Measurements from ENCODE around the gene PLOD2.
A peak's percentile ranks its signal among the peaks of the same experiment; 100 is the strongest.

The PLOD2 gene

DNA sequence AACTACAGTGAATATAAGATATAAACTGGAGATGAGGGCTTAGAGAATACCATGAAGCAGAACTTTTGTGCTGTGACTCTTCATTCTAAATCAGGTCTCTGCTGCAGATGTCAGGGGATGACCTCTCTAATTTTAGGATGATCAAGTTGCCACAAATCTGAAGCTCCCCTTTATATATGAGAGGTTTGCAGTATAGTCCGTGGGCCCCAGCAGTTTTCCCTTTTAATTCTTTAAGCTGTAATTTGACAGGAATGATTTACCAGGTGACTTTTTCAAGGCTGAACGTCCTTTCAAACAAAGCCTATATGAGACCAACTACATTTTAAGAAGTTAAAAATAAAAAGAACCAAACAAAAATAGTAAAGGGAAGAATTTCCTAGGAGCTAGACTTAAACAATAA lies 4.9 kb upstream of the PLOD2 start:
- DNase-seq = no peak

DNA sequence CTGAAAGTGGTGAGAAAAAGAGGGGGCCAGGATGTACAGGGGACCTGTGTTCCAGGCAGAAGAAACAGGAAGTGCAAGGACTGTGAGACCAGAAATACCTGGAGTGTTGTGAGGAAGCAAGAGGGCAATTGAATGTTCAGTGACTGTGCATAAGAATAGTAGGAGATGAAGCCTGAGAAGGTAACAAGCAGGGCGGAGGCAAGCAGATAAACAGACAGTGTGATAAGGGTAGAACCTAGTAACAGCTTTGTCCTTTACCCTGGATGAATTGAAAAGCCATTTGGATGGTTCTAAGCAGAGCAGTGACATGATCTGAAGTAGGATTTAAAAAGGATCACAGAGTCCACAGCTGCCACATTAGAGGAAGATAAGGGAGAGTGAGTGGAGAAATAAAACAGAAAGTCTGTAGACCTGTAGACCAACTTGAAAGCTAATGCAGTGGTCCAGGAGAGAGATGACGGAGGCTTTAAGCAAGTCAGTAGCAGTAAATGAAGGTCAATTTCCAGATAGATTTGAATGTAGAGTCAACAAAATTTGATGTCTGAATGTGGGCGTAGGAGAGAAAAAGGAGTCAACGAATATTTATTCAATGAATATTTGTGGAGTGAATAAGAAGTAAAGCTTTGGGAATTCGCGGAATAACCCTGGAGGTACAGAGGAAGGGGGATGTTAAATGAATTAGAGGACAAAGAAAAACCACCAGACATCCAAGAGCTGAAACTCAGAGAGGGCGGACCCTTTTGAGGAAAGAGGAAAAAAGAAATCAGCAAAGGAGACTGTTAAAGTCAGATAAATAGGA lies 4.2 kb upstream of the PLOD2 start:
- no peak for DNase-seq

- DNase-seq = no peak
Measured at GRCh38 chr3:146164506-146164905, 3.5 kb upstream of the PLOD2 start.

DNA sequence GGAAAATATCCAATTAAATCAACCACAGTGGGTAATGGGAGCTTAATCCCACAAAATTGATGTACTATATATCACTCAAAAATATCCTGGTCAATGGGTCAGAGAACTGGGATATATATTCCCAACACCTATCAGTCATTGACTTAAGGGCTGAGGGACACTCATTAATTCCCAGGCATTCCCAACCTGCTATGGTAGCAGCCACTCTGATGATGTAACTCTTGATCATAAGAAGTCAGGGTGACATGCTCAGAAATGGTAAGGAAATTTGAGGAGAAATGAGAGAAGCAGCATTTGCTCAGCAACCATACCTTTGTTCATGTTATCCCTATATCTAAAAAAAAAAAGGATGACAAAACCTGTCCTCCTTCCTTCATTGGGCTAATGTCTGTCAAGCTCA lies 3.1 kb upstream of the PLOD2 start:
- DNase-seq = no peak

DNA sequence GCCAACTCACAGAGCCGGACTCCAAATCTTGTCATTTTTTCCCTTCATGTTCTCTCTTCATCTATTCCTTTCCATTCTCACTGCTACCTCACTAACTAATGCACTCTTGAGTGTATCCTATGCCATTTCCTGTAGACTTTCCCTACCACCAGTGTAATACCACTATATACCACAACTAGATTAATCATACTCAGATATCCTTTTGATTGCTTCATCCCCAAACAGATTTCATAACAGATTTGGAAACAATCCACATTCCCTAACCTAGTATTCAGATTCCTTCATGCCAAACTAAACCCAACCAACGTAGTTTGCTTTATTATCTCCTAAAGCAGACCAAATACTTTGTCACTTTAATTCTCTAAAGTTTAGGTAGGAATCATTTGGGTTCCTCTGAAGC lies 2.6 kb upstream of the PLOD2 start:
- DNase-seq = peak; percentile 26

GRCh38 chr3:146162561-146162960 lies 1.6 kb upstream of the PLOD2 start:
- DNase-seq = no peak

- DNase-seq = no peak
Measured at GRCh38 chr3:146161663-146162002, 649 bp upstream of the PLOD2 start.

DNA sequence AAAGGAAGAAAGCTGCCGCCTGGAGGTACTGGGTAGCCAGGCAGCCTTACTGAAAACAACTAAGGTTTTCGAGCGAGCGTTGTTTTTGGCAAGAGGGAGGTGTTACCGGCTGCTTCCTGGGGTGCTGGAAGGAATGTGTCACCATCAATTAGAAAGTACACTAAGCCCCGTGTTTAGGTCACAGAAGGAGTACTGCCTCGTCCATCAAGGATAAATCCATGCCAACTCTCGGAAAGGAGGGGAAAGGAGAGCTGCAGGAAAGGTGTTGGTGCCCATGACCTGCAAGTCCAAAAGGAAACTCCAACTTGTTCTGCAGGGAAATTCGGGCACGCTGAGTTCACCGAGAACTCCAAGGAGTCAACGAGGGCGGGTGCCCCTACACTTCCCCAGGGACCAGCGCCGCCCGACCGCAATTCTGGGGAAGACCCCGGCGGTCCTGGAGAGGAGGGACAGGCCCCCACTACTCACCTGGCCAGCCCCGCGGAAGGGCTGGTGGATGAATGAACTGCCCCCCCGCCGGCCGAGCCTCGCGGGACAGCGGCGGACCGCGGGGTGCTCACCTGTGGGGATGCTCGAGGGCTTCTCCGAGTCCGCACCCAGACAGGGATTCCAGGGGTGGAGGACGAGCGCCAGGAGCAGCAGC lies 542 bp downstream of the PLOD2 start:
- DNase-seq = peak; percentile 18

GRCh38 chr3:146159616-146160320 lies 1.2 kb downstream of the PLOD2 start:
- DNase-seq = no peak

DNA sequence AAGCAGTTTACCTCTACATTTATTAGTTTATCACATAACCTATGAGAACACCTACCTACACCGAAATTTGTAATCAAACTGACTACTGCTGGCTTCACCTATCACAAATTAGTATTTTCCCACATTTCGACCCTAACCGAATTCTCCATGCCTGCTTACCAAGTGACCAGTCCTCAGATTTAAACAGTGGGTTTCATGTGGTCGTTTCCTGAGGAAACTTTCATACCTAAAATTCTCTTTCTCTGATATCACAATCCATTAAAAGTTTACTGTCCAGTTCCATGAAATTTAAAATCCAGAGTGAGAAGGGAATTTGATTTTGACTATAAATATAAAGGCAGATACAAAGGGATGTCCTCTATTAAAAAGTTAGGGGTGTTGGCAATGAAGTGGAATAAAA lies 1.9 kb downstream of the PLOD2 start:
- no peak for DNase-seq

DNA sequence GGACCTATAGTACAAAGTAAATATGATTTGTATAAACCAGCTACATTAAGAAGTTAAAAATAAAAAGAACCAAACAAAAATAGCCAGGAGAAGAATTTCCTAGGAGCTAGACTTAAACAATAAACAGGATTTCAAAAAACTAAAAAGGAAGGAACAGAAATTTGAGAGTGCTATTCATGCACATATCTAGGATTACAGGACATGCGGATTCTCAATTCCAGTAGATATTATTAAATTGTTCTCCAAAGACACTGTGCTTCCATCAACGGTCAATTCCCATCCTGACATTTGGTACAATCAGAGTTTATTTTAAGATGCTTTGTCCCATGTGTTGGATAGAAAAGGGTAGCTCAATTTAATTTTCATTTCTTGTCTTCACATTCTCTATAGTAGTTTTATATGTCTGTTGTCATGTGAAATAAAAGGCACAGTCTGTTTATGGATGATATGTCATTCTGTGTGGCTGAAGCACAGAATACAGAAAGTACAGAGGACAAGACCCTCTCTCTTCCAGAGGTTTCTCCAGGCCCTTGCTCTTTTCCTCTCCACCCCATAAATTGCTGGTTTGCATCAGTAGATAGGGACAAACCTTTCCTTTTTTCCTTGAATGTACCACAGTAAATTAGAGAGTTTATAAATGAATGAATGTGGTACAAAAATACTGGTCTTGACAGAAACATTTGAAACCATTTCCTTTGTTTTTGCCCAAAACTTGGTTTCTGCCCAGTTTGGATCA lies 3.5 kb downstream of the PLOD2 start:
- no peak for DNase-seq

DNA sequence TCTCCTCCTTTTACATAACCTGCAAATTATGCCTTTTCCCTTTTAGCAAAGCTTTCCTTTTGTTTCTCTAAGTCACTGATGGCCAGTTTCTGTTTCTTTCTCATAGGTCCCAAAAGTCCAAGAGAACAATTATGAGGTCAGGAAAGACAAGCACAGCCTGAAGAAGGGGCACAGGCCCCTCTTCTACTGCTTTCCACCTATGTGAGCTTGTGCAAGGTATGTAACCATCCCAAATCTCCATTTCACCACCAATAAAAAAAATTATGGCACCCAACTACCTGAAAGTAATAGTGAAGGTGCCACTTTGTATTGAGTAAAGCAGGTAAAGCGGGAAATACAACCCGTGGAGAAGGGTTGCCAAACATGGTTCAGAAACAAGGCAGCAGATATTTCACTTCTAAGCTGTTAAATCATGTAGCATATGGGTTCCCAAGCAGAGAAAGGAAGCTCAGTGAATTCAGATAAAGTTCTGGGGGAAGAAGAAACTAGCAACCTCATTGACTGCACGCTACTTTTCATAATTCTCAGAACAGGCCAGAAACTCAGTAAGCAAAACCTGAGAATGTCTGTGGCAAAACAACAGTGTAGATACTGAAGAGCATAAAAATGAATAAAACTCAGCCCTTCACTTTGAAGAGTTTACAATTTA lies 4.2 kb downstream of the PLOD2 start:
- DNase-seq = no peak

- no peak for DNase-seq
Measured at GRCh38 chr3:146156095-146156494, 4.9 kb downstream of the PLOD2 start.

- DNase-seq = no peak
Measured at GRCh38 chr3:146154995-146155394, 6.0 kb downstream of the PLOD2 start.

- no peak for DNase-seq
Measured at GRCh38 chr3:146154316-146154715, 6.7 kb downstream of the PLOD2 start.

- DNase-seq = no peak
Measured at GRCh38 chr3:146153429-146153828, 7.6 kb downstream of the PLOD2 start.

DNA sequence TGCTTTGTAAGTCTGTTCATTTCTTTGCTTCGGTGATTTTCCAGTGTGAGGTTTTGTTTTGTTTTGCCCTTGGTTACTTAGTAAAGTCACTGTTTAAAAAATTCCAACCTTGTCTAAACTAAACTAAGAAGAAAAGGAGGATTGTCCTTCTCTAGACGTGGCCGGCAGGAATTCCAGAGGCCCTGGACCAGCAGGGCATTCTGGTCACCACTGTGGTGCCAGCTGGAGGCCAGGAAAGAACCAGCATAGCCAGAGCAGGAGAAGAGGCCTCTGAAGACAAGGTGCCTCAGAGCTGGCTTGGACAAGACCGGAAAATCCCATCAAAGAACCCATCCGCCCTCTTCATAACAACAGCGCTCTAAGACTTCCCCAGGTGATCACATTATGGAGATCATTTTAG lies 8.2 kb downstream of the PLOD2 start:
- no peak for DNase-seq

DNA sequence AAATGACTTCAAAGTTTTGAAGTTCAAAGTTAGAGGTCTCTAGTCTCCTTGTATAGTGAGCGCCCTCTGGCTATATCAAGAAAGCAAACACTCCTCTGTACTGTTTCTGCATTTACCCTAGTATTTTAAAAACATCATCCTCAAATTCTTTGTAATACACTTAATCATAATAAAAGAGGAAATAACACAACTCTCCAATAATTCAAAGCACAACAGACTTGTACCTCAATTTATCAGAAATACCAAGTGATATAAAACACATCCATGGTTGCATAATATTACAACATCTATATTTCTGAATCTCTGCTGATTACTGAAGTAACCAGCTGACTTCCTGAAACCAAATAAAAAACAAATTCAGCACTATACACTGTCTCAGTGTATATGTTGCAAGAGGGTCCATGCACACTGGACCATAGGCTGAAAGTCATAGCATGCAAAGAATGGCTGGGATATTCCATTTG lies 12.5 kb downstream of the PLOD2 start:
- peak; percentile 51 for DNase-seq

- no peak for DNase-seq
Measured at GRCh38 chr3:146145642-146146041, 15.3 kb downstream of the PLOD2 start.

DNA sequence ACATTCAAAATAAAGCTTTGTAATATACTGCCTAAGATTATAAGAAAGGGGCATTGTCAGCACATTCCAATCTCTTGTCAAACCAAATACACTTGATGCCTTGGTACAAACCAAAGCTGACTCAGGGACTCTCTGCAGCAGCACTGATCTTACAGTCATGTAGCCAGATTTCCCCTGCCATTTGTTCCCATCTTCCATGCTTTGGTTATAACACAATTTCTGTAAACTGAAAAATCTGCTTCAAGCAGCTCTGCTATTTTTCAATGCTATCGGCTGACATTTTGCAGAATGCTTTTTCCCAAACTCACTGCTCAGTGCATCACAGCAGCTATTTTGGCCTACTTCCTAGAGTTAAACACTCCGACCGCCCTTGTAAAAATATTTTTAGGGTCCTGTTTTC lies 18.2 kb downstream of the PLOD2 start:
- DNase-seq = no peak

- DNase-seq = no peak
Measured at GRCh38 chr3:146139586-146140110, 21.3 kb downstream of the PLOD2 start.

- no peak for DNase-seq
Measured at GRCh38 chr3:146138902-146139301, 22.1 kb downstream of the PLOD2 start.

DNA sequence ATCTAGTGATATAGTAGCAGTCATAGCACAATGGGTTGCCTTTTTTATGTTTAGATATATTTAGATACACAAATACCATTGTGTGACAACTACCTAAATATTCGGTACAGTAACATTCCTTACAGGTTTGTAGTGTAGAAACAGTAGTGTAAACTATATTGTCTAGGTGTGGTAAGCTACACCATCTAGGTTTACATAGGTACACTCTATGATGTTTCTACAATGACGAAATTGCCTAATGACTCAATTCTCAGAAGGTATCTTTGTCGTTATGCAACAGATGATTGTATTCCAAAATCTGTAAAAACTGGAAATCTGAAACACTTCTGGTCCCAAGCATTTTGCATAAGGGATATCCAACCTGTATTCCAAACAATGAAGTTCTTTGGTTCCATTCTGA lies 24.3 kb downstream of the PLOD2 start:
- no peak for DNase-seq
